Measurements from ENCODE around the gene TFCP2L1. TPM values are rescaled to one million over a fixed set of nuclear protein-coding genes. Genes with fewer than 3 reads are reported as not detected.
A peak's percentile ranks its signal among the peaks of the same experiment; 100 is the strongest.

Gene TFCP2L1
- total RNA-seq, 2 experiments from 2014 or later: 0.24 to 0.29 TPM

DNA sequence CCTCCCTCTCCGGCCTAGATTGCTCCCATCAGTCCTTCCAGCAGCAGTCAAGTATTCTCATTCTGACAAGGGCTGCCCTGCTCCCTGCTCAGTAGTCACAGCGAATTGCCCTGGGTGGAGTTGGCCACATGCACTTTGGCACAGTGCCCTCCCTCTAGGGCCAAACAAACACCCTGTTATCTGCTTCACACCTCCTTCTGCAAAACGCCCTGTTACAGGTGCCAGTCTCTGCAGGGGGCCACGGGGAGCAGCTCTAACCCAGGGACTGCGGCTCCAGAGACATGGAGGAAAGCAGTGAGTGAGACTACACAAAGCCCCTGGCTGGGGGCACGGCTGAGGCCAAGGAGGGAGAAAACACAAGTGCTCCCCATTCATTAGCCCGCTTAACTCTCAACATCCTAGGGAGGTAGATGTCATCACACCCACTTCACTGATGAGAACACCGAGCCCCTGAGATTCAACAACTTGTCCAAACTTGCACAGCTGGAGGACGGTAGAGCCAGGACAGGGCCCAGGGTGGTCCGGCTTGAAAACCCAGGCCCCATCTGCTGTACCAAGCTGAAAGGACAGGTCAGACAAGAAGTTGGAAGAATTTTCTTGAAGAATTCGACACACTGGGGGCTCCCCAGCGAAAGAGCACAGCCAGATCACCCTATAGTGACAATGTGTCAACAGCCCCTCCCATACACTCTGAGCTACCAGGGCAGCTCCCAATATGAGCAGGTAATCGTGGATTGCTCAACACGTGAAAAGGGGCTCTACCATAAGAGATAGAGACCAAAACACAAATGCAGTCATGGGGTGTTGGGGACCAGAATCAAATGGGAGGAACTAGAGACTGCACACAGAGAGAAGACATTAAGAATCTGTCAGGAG, 8.7 kb upstream of the TFCP2L1 start:
- H3K27me3 Mint-ChIP-seq: no peaks in the 10 kb centered on the region
- intact Hi-C loops (cut with micrococcal nuclease): no loop called here
- DNase-seq: no peak
- CTCF ChIA-PET: no interaction called here
- no peaks in the 10 kb centered on the region for H3K4me1 Mint-ChIP-seq (ENCODE audit: low read depth)
- POLR2A ChIA-PET: no interaction called here
- H3K36me3 Mint-ChIP-seq: no peaks in the 10 kb centered on the region
- no peak overlapping the region for H3K27ac Mint-ChIP-seq
- no peaks in the 10 kb centered on the region for H3K9me3 Mint-ChIP-seq
- H3K4me3 Mint-ChIP-seq: no peak overlapping the region

DNA sequence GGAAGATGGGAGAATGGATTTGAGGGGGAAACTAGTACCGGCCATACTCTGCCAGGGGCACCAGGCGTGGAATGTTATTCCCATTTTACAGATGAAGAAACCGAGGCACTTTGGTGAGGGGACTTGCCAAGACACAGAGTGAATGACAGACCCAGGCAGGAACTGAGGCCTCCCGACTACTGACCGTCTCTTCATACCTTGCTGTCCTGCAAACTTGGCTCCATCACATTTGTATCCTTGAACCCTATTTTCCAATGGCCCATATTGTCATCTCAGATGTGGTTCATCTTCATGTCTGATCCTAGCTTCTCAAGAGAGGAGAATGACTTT, 6.2 kb upstream of the TFCP2L1 start:
- Mint-ChIP-seq H3K27ac (no peak overlapping the region), H3K36me3 (no peaks in the 10 kb centered on the region), H3K4me3 (no peak overlapping the region), H3K27me3 (peaks cover 5% of the 10 kb centered on the region), H3K9me3 (no peaks in the 10 kb centered on the region), H3K4me1 (ENCODE audit: low read depth) (no peaks in the 10 kb centered on the region)
- POLR2A ChIA-PET: no interaction called here
- CTCF ChIA-PET: no interaction called here
- DNase-seq: no peak
- intact Hi-C loops (cut with micrococcal nuclease): no loop called here

DNA sequence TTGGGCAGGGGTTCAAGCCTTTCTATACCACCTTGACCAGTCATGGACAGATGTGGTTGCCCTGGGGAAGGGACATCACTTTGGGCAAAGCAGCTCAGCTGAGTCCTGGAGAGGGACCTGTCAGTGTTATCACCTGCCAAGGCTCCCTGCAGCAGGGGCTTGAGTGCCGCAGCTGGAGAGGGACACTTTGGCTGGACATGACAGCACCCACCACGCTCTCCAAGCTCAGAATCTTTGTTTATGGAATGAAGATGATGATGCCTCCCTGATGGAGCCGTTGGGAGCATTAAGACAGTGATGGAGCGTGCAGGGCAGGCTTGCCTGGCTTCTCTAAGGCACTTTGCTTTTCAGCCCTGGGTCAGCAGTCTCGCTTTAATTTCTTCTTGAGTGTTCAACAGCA, 4.3 kb upstream of the TFCP2L1 start:
- ChIA-PET POLR2A (no interaction called here), CTCF (no interaction called here)
- intact Hi-C loops (cut with micrococcal nuclease): no loop called here
- no peak overlapping the region for H3K4me3 Mint-ChIP-seq
- H3K36me3 Mint-ChIP-seq: no peaks in the 10 kb centered on the region
- H3K4me1 Mint-ChIP-seq (ENCODE audit: low read depth): peaks cover 1% of the 10 kb centered on the region
- H3K27ac Mint-ChIP-seq: no peak overlapping the region
- no peaks in the 10 kb centered on the region for H3K9me3 Mint-ChIP-seq
- DNase-seq: no peak
- H3K27me3 Mint-ChIP-seq: peaks cover 15% of the 10 kb centered on the region

DNA sequence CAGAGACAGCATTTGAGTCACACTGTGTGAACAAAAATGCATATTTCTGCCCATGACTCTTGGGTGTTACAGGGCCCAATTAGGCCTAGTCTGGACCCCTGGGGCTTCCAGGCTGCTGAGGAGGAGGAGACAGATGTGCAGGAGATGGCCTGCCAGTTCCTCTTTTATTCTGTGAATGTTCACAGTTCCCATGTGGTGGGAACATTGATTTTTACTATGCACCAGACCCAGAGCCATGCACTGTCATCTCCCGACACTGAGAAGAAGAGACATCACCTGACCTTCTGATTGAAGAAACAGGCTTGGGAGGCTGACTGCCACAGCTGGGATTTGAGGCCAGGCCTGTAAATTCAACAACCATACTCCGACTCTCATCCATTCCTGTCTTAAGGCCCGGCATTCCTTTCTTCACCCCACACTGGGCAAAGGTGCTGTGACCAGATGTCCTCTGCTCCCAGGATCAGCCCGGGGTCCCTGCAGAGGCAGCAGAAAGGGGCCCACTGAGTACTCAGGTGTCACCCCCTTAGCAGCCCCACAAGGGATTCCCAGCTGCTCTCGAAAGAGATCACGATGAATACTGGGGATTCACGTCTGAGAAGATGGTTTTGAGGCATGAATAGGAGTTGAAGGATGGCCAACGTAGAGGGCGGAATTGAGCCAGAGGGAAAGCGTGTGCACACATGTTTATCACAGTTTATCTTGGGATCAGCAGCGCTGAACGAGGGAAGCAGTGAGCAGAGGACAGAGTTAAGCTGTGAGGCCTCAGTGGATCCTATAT, 3.6 kb upstream of the TFCP2L1 start:
- Mint-ChIP-seq H3K4me1 (ENCODE audit: low read depth) (peaks cover 7% of the 10 kb centered on the region), H3K4me3 (no peak overlapping the region), H3K27ac (no peak overlapping the region), H3K9me3 (no peaks in the 10 kb centered on the region), H3K27me3 (peaks cover 22% of the 10 kb centered on the region), H3K36me3 (no peaks in the 10 kb centered on the region)
- CTCF ChIA-PET: no interaction called here
- POLR2A ChIA-PET: no interaction called here
- DNase-seq: no peak
- intact Hi-C loops (cut with micrococcal nuclease): no loop called here

DNA sequence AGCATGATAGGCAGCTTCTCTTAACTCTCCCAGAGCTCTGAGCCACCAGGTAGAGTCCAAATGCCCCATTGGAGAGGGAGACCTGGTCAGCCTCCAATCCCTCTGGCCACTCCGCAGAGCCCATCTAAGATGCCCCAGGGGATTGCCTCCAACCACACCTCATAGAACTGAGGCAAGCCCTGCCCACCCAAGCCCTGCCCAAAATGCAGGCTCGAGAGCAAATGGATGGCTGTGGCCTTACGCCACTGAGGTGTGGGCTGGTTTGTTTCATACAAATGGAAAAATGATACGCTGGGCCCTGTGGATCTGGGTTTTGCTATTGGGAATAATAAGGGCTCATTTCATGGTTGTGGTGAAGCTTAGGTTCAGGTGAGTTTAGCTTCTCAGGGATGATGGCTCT, 3.0 kb upstream of the TFCP2L1 start:
- Mint-ChIP-seq H3K4me3 (no peak overlapping the region), H3K36me3 (no peaks in the 10 kb centered on the region), H3K4me1 (ENCODE audit: low read depth) (peaks cover 7% of the 10 kb centered on the region), H3K27ac (no peak overlapping the region), H3K27me3 (peaks cover 28% of the 10 kb centered on the region), H3K9me3 (no peaks in the 10 kb centered on the region)
- ChIA-PET CTCF (no interaction called here), POLR2A (no interaction called here)
- intact Hi-C loops (cut with micrococcal nuclease): no loop called here
- DNase-seq: no peak

DNA sequence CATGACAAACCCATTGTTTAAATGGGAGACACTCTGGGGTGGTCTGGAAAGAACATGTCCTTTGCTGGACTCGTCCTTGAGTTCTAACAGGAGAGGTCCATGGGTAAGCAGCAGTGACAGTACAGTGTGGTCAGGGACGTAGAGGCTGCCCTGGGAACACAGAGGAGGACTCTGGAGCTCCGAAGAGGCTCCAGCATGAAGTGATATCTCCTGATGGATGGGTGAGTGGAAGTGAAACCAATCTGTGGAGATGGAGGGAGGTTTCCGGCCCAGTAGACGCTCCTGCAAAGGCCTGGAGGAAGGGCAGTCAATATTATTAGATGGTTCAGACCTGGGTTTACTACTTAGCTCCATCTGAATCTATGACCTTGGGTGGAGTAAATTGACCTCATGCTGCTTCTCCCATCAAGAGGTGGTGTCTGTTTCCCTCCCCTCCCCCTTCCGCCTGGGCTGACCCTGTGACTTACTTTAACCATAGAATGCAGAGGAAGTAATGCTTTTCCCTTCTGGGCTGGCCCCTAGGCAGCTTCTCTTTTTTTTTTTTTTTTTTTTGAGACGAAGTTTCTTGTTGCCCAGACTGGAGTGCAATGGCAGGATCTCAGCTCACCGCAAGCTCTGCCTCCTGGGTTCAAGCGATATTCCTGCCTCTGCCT, 2.3 kb upstream of the TFCP2L1 start:
- POLR2A ChIA-PET: no interaction called here

DNA sequence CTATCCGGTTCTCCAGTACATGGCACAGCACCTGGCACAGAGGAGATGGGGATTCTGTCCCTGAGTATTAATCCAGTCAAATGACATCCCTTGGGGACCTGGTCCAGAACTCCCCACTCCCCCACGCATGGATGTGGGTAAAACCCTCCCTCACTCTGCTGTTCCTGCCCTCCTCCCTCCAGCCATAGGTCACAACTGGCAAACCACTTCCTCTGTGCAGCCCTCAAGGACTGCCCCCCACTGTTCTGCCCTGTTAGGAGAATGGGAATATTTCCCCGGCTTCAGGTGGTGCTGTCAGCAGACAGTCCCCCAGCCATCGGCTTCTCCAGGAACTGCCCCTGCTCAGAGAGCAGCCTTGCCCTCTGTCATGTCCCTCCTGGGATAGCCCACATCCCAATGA, 1.5 kb upstream of the TFCP2L1 start:
- H3K9me3 Mint-ChIP-seq: no peaks in the 10 kb centered on the region
- no peak overlapping the region for H3K4me3 Mint-ChIP-seq
- CTCF ChIA-PET: interaction anchor here (1.1 kb wide), 1 partner anchor 192 kb away, joined by 3 read pairs; no protein-coding TSS in a partner anchor
- H3K36me3 Mint-ChIP-seq: no peaks in the 10 kb centered on the region
- H3K4me1 Mint-ChIP-seq (ENCODE audit: low read depth): peaks cover 7% of the 10 kb centered on the region
- peaks cover 35% of the 10 kb centered on the region for H3K27me3 Mint-ChIP-seq
- intact Hi-C loops (cut with micrococcal nuclease): no loop called here
- no peak for DNase-seq
- POLR2A ChIA-PET: no interaction called here
- H3K27ac Mint-ChIP-seq: no peak overlapping the region

More for the DNA sequence above, 2.3 kb upstream of the TFCP2L1 start:
- Mint-ChIP-seq H3K36me3 (no peaks in the 10 kb centered on the region), H3K4me1 (ENCODE audit: low read depth) (peaks cover 7% of the 10 kb centered on the region), H3K9me3 (no peaks in the 10 kb centered on the region), H3K4me3 (no peak overlapping the region), H3K27ac (no peak overlapping the region), H3K27me3 (peaks cover 33% of the 10 kb centered on the region)
- intact Hi-C loops (cut with micrococcal nuclease): no loop called here
- CTCF ChIA-PET: no interaction called here
- DNase-seq: no peak

DNA sequence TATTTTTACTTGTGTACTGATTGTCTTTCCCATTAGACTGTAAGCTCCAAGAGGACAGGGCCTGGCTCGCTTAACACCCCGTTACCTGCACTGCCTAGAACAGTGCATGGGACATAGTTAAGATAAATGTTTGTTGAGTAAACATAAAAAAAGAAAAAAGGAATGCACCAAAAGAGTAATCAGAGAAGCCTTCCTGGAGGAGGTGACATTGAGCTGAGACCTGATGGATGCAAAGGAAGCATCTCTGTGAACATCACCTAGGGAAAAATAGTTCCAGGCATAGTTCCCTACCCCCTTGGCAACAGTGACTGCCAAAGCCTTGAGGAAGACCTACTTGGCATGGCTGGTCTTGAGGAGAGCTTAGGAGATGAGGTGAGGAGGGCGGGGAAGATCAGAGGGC, 924 bp upstream of the TFCP2L1 start:
- H3K4me1 Mint-ChIP-seq (ENCODE audit: low read depth): peaks cover 7% of the 10 kb centered on the region
- no peak overlapping the region for H3K27ac Mint-ChIP-seq
- H3K9me3 Mint-ChIP-seq: no peaks in the 10 kb centered on the region
- DNase-seq: no peak
- H3K4me3 Mint-ChIP-seq: no peak overlapping the region
- ChIA-PET CTCF (interaction anchor here (1.1 kb wide), 1 partner anchor 191 kb away, joined by 3 read pairs; no protein-coding TSS in a partner anchor), POLR2A (no interaction called here)
- no peaks in the 10 kb centered on the region for H3K36me3 Mint-ChIP-seq
- H3K27me3 Mint-ChIP-seq: peaks cover 35% of the 10 kb centered on the region
- intact Hi-C loops (cut with micrococcal nuclease): no loop called here

DNA sequence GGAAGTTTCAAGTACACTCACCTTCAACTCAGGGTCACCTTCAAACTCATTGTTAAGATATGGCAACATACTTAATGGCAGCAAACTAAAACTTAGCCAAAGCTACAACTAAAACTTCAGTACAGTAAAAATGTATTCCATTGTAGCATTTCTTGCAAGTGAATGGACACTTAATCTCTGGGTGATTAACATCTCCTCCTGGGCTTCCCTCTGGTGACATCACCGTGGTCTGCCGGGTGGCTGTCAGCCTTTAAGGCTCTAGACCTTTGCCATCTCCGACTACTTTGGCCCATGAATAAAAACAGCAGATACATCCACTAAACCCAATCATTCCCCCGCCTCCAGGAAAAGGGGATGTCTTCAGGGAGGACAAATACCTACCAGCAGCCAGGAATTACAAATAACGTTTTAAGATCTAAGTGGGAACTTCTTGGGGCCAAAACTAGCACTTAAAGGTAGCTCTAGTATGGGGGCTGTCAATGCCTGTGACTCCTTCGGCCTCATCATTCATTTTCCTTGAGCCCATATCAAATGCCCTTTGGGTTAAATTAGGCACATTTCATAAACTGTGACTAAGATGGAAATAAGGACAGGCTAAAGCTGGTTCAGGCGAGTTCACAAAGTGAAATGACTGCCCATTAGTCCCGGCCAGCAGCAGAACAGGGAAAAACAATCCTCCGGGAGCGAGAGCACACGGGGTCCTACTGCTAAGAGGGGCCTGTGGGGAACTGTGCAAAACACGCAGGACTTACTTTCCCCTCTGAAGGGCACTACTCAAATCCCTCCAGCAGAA, 1.1 kb downstream of the TFCP2L1 start:
- DNase-seq: no peak
- Mint-ChIP-seq H3K9me3 (no peaks in the 10 kb centered on the region), H3K36me3 (no peaks in the 10 kb centered on the region), H3K27me3 (peaks cover 35% of the 10 kb centered on the region), H3K4me1 (ENCODE audit: low read depth) (peaks cover 7% of the 10 kb centered on the region), H3K4me3 (peak overlapping the region; percentile 10), H3K27ac (no peak overlapping the region)
- ChIA-PET POLR2A (no interaction called here), CTCF (no interaction called here)
- intact Hi-C loops (cut with micrococcal nuclease): no loop called here

DNA sequence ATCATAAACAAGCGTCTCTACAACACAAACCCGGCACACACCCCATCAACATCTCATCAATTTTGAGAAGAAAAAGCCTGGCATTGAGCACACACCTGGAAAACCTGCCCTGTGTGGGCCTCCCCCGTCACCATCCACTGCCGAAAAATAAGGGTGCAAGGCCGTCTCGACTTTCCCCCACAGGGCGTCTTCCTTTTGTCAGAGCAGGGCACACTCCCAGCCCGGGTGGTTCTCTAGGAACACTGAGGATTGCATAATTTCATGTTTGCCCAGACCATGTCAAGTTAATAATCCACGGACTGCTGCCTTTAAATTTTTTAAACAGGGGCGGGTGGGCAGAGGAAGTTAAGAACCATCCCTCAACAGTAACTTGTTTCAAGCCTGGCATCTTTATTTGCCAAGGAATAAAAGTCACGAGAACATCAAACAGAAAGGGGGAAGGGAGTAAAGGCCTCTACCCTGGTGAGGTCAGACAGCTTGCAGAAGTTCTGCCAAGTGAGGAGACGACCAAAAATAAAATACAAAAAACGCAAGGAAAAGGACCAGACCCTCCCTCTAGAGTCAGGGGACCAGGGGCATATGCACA, 2.1 kb downstream of the TFCP2L1 start:
- no peak overlapping the region for H3K27ac Mint-ChIP-seq
- no peak overlapping the region for H3K4me3 Mint-ChIP-seq
- ChIA-PET POLR2A (no interaction called here), CTCF (no interaction called here)
- intact Hi-C loops (cut with micrococcal nuclease): no loop called here
- H3K36me3 Mint-ChIP-seq: no peaks in the 10 kb centered on the region
- DNase-seq: no peak
- H3K9me3 Mint-ChIP-seq: no peaks in the 10 kb centered on the region
- peaks cover 35% of the 10 kb centered on the region for H3K27me3 Mint-ChIP-seq
- H3K4me1 Mint-ChIP-seq (ENCODE audit: low read depth): peaks cover 7% of the 10 kb centered on the region

DNA sequence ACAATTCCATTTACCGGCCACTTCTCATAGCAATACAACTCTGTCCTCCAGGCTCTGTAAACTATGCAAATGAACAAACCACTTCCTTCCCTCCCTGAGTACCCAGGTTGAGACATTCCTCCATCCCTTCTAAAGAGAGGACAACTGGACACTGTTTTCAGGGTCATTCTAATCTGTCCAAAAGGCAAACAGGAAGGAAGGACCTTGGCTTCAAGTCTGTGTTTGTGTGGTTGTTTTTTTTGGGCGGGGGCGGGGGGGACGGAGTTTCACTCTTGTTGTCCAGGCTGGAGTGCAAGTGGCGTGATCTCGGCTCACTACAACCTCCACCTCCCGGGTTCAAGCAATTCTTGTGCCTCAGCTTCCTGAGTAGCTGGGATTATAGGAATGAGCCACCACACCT, 3.3 kb downstream of the TFCP2L1 start:
- Mint-ChIP-seq H3K27ac (no peak overlapping the region), H3K4me3 (no peak overlapping the region), H3K27me3 (peaks cover 35% of the 10 kb centered on the region), H3K36me3 (no peaks in the 10 kb centered on the region), H3K4me1 (ENCODE audit: low read depth) (peaks cover 7% of the 10 kb centered on the region), H3K9me3 (no peaks in the 10 kb centered on the region)
- POLR2A ChIA-PET: no interaction called here
- intact Hi-C loops (cut with micrococcal nuclease): no loop called here
- CTCF ChIA-PET: no interaction called here
- no peak for DNase-seq

DNA sequence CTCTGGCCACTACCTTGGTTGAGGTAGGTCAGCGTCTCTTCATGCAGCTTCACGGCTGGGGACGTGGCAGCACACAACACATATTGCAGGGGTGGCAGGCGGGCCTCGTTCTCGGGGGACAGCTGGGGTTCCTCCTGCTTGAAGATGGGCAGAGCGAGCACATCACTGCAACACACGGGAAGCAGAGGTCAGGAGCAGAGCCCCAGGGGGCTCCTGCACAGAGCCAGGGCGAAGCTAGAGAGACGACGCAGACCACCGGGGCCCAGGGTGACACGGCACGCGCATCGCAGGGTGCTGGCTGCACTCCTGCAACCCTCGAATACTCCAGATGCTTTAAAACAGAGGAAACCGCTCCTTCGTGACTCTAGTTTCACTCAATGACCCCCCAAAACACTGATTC, 3.9 kb downstream of the TFCP2L1 start:
- Mint-ChIP-seq H3K27ac (no peak overlapping the region), H3K9me3 (no peaks in the 10 kb centered on the region), H3K27me3 (peaks cover 29% of the 10 kb centered on the region), H3K36me3 (no peaks in the 10 kb centered on the region), H3K4me1 (ENCODE audit: low read depth) (peaks cover 7% of the 10 kb centered on the region), H3K4me3 (no peak overlapping the region)
- intact Hi-C loops (cut with micrococcal nuclease): no loop called here
- DNase-seq: no peak
- ChIA-PET POLR2A (no interaction called here), CTCF (no interaction called here)
